Suppressor macrophage (primary cell): ENCODE measurements around the gene TAF1C.

Experiments
- DNase-seq, 4 experiments: peaks; one replicate each; pipeline ENCODE4 v3.0.0-alpha.2; 2020 to 2022

The TAF1C gene

DNA sequence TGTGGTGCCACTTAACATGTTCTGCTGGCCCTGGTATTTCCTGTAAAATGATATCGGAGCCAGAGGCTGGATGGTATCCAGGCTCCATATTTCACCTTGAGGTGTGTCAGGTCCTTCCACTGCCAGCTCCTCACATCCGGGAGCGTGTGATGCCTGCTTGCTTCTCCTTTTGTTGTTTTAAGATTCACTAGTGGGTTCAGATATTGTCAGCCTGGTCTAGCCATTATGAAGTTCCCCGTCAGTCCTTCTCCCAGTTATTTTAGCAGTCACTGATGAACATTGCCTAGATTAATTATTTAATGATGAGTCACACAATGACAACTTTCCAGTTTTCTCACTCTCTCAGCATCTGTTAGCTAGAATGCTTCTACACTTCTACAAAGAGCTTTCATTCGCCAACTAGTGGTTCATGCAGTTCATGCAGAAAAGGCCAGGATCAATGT, 30.5 kb downstream of the TAF1C start:
- no peak for DNase-seq

GRCh38 chr16:84155771-84156170, 31.1 kb downstream of the TAF1C start:
- DNase-seq = no peak

DNA sequence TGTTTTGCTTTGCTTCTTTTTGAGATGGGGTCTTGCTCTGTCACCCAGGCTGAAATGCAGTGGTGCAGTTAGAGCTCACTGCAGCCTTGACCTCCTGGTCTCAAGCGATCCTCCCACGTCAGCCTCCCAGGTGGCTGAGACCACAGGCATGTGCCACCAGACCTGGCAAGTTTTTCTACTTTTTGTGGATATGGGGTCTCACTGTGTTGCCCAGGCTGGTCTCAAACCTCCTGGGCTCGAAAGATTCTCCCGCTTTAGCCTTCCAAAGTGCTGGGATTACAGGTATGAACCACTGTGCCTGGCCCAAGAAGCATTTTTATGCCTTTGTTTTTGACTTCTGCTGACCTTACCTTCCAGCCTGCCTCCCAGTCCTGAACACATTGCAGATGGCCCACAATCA, 31.6 kb downstream of the TAF1C start:
- DNase-seq = no peak

GRCh38 chr16:84153660-84154214, 33.1 kb downstream of the TAF1C start:
- DNase-seq = no peak

DNA sequence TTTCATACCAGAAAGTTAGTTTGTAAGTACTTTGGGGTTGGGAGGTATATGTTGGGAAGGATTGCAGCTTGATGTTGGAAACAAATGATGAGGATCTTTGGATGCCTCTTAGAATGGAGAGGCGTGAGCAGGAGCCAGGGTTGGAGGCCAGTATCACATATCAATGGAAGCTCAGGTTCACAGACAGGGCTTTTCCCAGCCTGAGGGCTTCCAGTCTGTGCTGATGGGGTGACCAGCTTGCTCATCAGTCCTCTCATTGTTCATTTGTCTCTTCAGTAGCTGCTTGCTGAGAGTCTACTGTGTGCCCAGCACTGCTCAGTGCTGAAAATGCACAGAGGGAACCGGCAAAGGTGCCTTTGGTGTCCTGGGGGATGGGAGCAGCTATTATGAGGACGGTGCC, 35.9 kb downstream of the TAF1C start:
- no peak for DNase-seq

DNA sequence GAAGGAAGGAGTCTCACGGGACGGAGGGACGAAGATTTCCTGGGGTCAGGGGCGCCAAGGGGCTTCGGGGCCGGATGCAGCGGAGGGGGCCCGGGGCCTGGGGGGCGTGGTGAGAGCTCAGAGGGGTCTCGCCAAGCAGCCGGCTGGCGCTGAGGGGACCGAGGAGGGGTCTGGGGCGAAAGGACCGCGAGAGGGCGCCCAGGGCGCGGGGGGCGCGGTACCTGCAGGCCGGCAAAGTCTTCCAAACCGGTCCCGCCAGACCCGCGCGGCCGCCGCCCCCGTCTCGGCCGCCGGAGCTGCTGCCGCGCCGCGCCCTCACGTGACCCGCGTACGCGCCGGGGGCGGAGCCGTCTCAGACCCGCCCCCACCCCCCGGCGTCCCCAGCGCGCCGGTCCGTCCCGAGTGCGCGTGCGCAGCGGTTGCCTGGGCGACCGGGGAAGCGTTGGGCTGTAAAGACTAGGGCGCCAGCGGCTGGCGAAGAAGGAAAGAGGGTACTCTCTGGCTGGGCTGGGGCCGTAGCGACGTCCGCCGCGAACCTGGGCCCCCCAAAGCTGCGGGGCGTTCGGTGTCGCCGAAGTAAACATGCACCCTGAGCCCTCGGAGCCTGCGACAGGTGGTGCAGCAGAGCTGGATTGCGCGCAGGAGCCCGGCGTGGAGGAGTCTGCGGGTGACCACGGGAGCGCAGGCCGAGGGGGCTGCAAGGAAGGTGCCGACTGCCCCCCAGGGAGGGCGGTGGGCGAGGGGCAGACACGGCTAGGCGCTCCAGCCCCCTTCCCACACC, 41.8 kb downstream of the TAF1C start, which contains the start of the genes DNAAF1 and HSDL1:
Gene DNAAF1, plus strand, starts transcription at position 450 of the 781 bp plus-strand sequence. Its CDS starts 133 bp downstream, at position 583.
Gene HSDL1, minus strand, starts transcription at position 319 of the 781 bp plus-strand sequence. CDS start 13,856 bp downstream, outside the sequence.
- peak; percentile 94 to 99 (median 97) for DNase-seq

GRCh38 chr16:84144209-84144858, 42.5 kb downstream of the TAF1C start:
- DNase-seq = peak; percentile 21 to 61 (median 38)

GRCh38 chr16:84143784-84144199, 43.1 kb downstream of the TAF1C start:
- no peak for DNase-seq

DNA sequence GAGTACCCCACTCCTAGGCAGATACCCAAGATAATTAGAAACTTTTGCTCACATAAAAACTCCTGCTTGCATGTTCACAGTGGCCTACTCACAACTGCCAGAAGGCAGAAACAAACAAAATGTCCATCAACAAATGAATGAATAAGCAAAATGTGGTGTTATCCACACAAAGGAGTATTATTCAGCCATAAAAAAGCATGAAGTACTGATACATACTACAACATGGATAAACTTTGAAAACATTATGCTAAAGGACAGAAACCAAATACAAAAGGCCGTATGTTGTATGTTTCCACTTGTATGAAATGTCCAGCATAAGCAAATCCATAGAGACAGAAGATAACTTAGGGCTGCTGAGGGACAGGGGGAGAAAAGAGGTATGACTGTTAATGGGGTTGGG, 43.8 kb downstream of the TAF1C start:
- no peak for DNase-seq

DNA sequence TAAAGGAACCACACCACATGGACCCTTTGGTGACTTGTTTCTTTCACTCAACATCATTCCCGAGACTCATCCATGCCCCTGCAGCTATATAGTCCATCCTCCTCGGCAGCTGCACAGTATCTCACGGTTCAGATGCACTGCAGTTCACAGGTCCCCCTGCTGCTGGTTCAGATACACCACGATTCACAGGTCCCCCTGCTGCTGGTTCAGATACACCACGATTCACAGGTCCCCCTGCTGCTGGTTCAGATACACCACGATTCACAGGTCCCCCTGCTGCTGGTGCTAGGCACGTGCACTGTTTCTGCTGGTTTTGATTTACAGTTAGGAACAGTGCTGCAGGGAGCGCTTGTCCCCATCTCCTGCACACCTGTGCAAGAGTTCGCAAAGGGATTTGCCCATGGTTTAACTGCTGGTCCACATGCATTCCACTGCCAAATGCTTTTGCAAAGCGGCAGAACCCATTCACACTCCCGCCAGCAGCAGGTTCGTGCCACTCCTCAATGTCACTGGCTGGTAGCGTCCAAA, 45.6 kb downstream of the TAF1C start:
- DNase-seq = no peak

DNA sequence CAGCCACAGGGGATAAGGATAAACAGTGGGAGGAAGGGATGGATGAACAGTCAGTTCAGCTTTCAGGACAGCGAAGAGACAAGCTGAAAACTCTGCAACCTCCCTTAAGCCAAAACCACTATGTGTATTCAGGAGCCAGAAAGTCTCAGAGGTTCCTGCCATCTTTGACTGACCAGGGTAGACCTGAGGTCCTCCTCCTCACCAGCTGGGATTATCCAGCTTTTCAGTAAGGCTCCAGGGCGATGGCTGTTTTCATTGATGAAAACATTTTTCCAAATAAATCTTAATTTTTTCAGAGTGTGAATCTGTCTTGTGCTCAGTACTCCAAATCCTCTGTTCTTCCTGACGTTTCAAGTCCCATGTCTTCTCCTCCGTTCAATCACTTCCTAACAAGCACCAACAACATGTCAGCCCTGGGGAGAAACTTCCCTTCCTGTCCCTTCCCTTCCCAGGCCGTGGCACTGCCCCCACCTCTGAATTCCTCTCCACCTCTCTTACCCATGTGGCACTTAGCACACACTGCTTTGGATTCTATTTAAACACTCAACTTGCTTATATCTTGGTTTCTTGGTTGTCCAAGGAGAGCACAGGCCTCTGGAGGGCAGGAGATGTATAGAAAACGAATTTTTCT, 47.1 kb downstream of the TAF1C start:
- no peak for DNase-seq

DNA sequence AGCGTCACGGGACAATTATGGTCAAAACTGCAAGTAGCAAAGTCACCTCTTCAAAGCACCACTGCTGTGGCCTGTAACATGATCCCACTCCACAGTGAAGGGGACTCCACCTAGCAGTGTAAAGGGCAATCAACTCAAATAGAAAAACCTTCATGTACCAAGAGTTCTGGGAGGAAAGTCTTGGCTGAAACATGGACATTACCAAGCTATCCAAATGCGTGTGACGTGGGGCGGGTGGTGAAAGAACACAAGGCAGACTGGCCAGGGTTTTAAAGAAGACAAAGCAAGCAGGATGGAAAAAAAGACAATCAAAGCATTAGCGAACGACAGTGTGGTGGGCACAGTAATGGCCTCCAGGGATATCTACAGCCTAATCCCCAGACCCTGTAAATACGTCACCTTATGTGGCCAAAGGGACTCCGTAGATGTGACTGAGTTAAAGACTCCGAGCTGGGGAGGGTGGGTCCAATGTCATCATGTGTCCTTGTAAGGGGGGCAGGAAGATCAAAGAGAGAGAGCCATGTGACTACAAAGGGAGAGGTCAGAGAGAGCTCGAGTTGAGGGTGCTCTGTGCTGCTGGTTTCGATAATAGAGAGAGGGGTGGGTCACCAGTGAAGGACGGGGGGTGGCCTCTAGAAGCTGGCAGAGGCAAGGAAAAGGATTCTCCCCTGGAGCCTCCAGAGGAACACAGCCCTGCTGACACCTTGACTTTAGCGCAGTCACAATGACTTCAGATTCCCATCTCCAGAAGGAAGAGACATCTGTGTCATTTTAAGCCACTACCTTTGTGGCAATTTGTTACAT, 47.8 kb downstream of the TAF1C start:
- DNase-seq = no peak

GRCh38 chr16:84138500-84138823, 48.4 kb downstream of the TAF1C start:
- no peak for DNase-seq

DNA sequence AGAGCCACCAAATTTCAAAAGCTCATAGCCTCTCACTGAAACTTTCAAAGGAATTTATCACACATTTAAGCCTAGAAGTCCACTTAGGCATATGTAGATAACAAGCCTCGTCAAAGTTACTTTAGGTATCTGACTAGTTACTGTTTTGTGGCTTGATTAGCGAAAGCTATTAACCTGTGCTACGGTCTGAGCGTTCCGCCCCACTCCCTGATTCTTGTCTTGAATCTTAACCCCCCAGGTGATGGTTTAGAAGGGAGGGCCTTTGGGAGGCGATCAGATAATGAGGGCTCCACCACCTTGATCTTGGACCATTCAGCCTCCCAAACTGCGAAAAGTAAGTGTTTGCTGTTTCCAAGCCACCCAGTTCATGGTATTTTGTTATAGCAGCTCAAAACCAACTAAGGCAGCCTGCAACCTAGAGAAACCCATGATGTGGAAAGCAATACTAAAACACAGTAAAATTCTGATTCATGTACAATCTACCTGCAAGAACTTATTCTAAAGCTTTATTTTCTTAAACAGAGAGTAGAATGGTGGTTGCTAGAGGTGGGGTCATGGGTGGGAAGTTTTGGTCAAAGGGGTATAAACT, 49.0 kb downstream of the TAF1C start:
- no peak for DNase-seq

DNA sequence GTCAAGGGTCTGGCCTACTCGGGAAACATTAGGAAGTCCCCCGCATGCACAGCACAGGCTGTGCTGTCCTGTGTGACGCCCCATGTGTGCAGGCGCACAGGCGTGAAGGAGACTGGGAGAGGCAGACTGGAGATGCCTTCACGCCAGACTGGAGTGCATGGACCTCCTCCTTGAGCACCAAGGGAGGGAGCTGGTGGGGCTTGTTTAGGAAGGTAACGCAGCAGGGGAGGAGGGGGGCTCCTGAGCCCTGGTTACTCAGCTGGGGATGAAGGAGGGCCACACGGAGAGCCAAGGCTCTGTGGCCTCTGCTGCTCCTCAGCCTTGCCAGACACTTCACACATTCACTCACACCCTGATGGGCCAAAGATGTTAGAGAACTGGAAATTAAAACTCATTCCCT, 49.6 kb downstream of the TAF1C start:
- DNase-seq = no peak

GRCh38 chr16:84136331-84137125, 50.3 kb downstream of the TAF1C start:
- no peak for DNase-seq

DNA sequence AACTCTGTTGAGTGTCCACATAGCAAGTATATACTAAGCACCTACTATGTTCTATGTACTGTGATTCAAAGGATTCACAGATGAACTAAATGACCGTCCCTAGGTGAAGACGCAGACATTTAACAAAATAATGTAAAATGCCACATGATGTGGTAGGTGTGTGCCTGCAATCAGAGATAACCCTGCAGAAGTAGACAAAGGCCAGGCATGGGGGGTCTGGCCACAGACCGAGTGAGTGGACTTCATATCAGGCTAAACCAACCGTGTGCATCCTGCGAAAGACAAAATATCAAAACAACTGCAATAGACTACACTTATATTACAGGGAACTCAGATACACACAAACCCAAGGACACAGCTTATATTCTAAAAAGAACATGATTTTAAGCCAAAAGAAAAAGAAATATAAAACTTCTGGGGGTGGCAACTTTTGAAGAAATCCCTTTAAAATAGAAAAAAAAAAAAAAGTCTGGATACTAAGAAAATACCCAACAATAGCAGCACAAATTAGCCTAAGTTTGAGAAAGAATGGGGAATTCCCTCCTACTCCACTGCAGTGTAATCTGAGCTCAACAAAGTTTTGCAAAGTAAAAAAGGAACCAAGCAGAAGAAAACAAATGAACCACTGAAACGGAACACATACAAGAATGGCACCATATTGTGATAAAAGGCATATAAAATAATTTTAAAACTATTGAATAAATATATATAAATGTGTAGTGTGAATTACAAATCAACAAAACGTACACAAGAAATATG, 54.2 kb downstream of the TAF1C start:
- peak in 2 of 4 experiments; percentile 26 to 31 for DNase-seq

DNA sequence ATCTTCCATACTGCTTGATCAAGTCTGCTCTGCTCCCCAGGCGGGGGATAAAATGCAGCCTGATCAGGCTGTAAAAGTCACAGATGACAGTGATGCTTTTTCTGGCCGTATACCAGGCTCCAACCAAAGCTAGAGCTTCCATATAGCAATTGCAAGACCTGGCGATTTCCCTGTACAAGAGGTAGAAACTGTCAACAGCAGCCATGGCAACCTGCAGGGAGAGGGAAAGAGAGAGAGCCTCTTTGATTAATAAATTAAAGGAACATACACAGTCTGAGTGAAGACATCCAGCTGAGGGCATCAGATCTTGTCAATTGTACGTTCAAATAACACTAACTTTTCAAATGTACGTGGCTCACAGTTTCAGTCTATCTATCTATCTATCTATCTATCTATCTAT, 55.7 kb downstream of the TAF1C start:
- DNase-seq = no peak
